A673 (cell line): ENCODE data around the gene KEL. TPM values are rescaled to one million over a fixed set of nuclear protein-coding genes. Genes with fewer than 3 reads are reported as not detected.

Experiments used
- BruUV-seq: library from RNA; stranded (reverse); fragments of 400-500 nt; replicated peaks from 2 replicates; lab custom pipeline; 2021; lab: Mats Ljungman, UMichigan
- CTCF ChIA-PET: fragments of 300-600 bp; sonication (Branson Sonifier 250); formaldehyde crosslinking; loops from one replicate; lab custom pipeline; 2022; ENCODE audit warnings: antibody characterized with exemption; lab: Charles Lee
- POLR2A ChIA-PET: fragments of 300-600 bp; sonication (Branson Sonifier 250); formaldehyde crosslinking; loops from one replicate; lab custom pipeline; 2022; ENCODE audit warnings: antibody characterized with exemption; ENCODE audit not compliant: low non-redundant PET; lab: Charles Lee
- DNase-seq: peaks from one replicate; pipeline ENCODE4 v3.0.0-alpha.2; 2015; ENCODE audit warnings: low spot score
- H3K27ac ChIP-seq: fragments of 200-600 bp; sonication (generic); 2 replicates; pipeline ENCODE4 v1.5.1; 2016; ENCODE audit warnings: mixed run types, low read depth, mild to moderate bottlenecking, mixed read lengths, antibody characterized with exemption, low read length; ENCODE audit not compliant: poor library complexity, severe bottlenecking
- H3K27me3 ChIP-seq: fragments of 200-600 bp; sonication (generic); replicated peaks from 2 replicates; pipeline ENCODE4 v1.6.1; 2017; ENCODE audit warnings: mixed run types, low read depth, mild to moderate bottlenecking, mixed read lengths, antibody characterized with exemption, low read length; ENCODE audit not compliant: insufficient read depth, poor library complexity
- H3K36me3 ChIP-seq: fragments of 200-600 bp; sonication (generic); 2 replicates; pipeline ENCODE4 v1.6.1; 2016; ENCODE audit warnings: mixed run types, mild to moderate bottlenecking, mixed read lengths, antibody characterized with exemption, low read length; ENCODE audit not compliant: insufficient read depth, poor library complexity, severe bottlenecking
- H3K4me1 ChIP-seq: fragments of 200-600 bp; sonication (generic); 2 replicates; pipeline ENCODE4 v1.6.1; 2017; ENCODE audit warnings: mixed run types, mild to moderate bottlenecking, mixed read lengths, antibody characterized with exemption, low read length; ENCODE audit not compliant: insufficient read depth, poor library complexity, severe bottlenecking
- H3K4me3 ChIP-seq: fragments of 200-600 bp; sonication (generic); 2 replicates; pipeline ENCODE4 v1.5.1; 2016; ENCODE audit warnings: low read depth, mixed run types, mild to moderate bottlenecking, mixed read lengths, low read length; ENCODE audit not compliant: poor library complexity, severe bottlenecking
- H3K9me3 ChIP-seq: fragments of 200-600 bp; sonication (generic); 2 replicates; pipeline ENCODE4 v1.6.1; 2016; ENCODE audit warnings: mixed run types, low read depth, mild to moderate bottlenecking, mixed read lengths, antibody characterized with exemption, low read length; ENCODE audit not compliant: poor library complexity, severe bottlenecking
- CTCF ChIP-seq: fragments of 300-800, 200-600 bp; sonication (generic); conservative IDR thresholded peaks from 2 replicates; pipeline ENCODE4 v1.5.1; 2017; ENCODE audit warnings: low read depth, mild to moderate bottlenecking, antibody characterized with exemption, low read length, moderate library complexity, mixed read lengths
- EZH2 ChIP-seq: fragments of 200-600 bp; sonication (generic); IDR thresholded peaks from 2 replicates; pipeline ENCODE4 v1.6.1; 2017; ENCODE audit warnings: borderline replicate concordance, low read depth, mild to moderate bottlenecking, mixed read lengths, antibody characterized with exemption, low read length; ENCODE audit not compliant: poor library complexity, severe bottlenecking
- intact Hi-C: fragments of 100-400 bp; cut with micrococcal nuclease; formaldehyde crosslinking; loops from one replicate; pipeline ENCODE4 v1.10.0; 2022; ENCODE audit not compliant: unreplicated experiment
- total RNA-seq: library from RNA; stranded (reverse); gene quantifications from 2 replicates; pipeline ENCODE4 v1.2.3, GENCODE V29; 2021

The KEL gene
- total RNA-seq, 1 experiment from 2014 or later, result not detected

GRCh38 chr7:142894112-142894984 lies 67.8 kb downstream of the KEL start:
- POLR2A ChIA-PET, result no interaction called here
- TF ChIP-seq CTCF, result no peak
- TF ChIP-seq EZH2, result no peak
- DNase-seq, result no peak
- CTCF ChIA-PET, result interaction anchor here (0.6 kb wide), 2 partner anchors 133 to 1141 kb away, joined by 3 to 7 read pairs; partner anchors contain the start of gene OR9A2
- H3K27ac ChIP-seq, result no peak overlapping the region
- peaks cover 6% of the 10 kb centered on the region for H3K27me3 ChIP-seq
- H3K4me3 ChIP-seq, result no peak overlapping the region
- intact Hi-C loops, result no loop called here
- no peaks in the 10 kb centered on the region for H3K4me1 ChIP-seq
- H3K9me3 ChIP-seq, result no peaks in the 10 kb centered on the region
- H3K36me3 ChIP-seq, result no peaks in the 10 kb centered on the region
- BruUV-seq, result no TSS peak

DNA sequence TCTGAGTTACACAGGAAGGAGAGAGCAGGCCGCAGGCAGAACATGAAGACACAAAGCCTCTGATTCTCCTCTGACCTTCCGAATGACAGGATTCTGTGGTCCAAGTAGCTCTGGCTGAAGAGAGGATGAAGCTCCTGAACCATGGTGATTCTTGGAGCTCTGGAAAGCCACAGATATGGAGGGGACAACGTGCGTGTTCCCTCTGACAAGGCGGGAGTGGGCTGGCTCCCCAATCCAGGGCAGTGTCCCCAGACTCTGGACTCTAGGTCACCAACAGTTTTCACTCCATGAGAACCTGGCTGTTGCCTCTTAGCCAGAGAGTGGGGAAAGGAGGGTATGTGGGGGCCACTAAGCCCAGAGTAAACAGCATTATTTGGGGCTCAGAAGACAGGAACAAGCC lies 69.2 kb downstream of the KEL start:
- Histone ChIP-seq H3K27ac (no peak overlapping the region), H3K4me3 (no peak overlapping the region), H3K27me3 (peaks cover 6% of the 10 kb centered on the region), H3K36me3 (no peaks in the 10 kb centered on the region), H3K4me1 (no peaks in the 10 kb centered on the region), H3K9me3 (no peaks in the 10 kb centered on the region)
- no peak for TF ChIP-seq CTCF
- TF ChIP-seq EZH2, result no peak
- ChIA-PET POLR2A (no interaction called here), CTCF (no interaction called here)
- intact Hi-C loops, result no loop called here
- no TSS peak for BruUV-seq
- no peak for DNase-seq

GRCh38 chr7:142891490-142892082 lies 70.6 kb downstream of the KEL start:
- Histone ChIP-seq H3K4me3 (no peak overlapping the region), H3K4me1 (no peaks in the 10 kb centered on the region), H3K27ac (no peak overlapping the region), H3K27me3 (peaks cover 8% of the 10 kb centered on the region), H3K36me3 (no peaks in the 10 kb centered on the region), H3K9me3 (no peaks in the 10 kb centered on the region)
- ChIA-PET CTCF (no interaction called here), POLR2A (no interaction called here)
- intact Hi-C loops, result no loop called here
- no TSS peak for BruUV-seq
- TF ChIP-seq CTCF, result no peak
- TF ChIP-seq EZH2, result no peak
- no peak for DNase-seq

Other genes starting within 250 kb of the KEL start
- not detected in 2 replicates for gene PRSS1, start 212.9 kb downstream of the KEL start, total RNA-seq
- not detected in 2 replicates for gene PRSS2, start 191.4 kb downstream of the KEL start, total RNA-seq
- 0.22 and 0.49 TPM in 2 replicates for gene EPHB6, start 107.3 kb downstream of the KEL start, total RNA-seq
- not detected in 2 replicates for gene TRPV6, start 76.6 kb downstream of the KEL start, total RNA-seq
- not detected in 2 replicates for gene TRPV5, start 28.6 kb downstream of the KEL start, total RNA-seq
- not detected in 2 replicates for gene LLCFC1, start 22.9 kb downstream of the KEL start, total RNA-seq
- gene OR9A2, start 64.8 kb upstream of the KEL start, total RNA-seq, result not detected in 2 replicates
- not detected in 2 replicates for gene OR6V1, start 90.0 kb upstream of the KEL start, total RNA-seq
- not detected in 2 replicates for gene PIP, start 169.7 kb upstream of the KEL start, total RNA-seq
- not detected in 2 replicates for gene TAS2R39, start 221.1 kb upstream of the KEL start, total RNA-seq